GM04503 (cell line): Measurements from ENCODE around the gene C16orf96.

ENCODE experiments used
- DNase-seq: peaks from one replicate; pipeline ENCODE4 v3.0.0-alpha.2; 2012; ENCODE audit warnings: low read depth

C16orf96 gene

DNA sequence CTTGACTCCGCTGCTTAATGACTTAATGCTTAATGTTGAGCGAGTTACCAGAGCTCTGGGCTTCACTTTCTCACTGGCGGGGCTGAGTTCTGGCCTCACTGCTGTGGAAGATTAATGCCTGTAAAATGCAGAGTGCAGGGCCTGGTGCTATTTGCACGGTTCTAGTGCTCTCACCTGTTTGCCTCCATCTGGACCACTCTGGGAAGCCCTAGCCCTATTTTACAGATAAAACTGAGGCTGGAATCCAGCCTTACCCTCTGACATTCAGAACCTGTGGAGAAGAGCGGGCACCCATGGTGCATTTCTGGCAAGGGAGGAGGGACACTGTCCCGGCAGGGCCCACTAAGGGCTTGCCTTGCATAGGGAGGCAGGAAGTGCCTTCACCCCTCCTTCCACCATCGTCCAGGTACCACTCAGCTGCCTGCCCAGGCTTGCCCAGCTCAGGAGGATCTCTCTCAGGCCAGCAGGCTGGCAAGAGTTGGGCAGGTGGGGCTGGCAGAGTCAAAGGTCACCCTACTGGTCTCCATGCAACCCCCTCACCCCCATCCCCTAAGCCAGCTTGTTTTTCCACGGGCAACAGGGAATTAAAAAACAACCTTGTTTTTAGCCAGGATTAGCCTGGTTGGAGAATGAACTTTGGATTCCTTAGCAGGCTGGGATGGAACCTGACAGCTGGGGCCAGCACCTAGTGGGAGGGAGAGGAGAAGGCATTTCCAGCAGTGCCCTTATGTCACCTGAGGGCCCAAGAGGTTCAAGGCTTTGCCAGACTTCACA, 62.7 kb downstream of the C16orf96 start:
- no peak for DNase-seq

DNA sequence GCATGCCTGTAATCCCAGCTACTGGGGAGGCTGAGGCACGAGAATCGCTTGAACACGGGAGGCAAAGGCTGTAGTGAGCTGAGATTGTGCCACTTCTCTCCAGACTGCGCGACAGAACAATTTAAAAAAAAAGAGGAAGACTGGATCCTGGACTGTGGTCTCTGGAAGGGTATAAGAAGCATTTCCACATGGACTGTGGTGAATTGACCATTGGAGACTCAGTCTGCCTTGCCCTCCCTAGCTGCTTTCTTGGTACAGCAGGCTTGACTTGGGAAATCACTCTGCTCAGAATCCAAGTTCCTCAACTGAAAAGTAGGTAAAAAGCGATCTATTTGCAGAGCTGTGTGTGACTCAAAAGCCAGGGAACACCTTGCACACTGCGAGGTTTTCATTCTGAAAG, 67.5 kb downstream of the C16orf96 start:
- DNase-seq: no peak

GRCh38 chr16:4624015-4624826, 68.1 kb downstream of the C16orf96 start, which contains the start of gene MGRN1:
Gene MGRN1 (plus strand): TSS chr16:4624826. CDS start chr16:4624961, 135 bp downstream.
- DNase-seq: peak; percentile 89

DNA sequence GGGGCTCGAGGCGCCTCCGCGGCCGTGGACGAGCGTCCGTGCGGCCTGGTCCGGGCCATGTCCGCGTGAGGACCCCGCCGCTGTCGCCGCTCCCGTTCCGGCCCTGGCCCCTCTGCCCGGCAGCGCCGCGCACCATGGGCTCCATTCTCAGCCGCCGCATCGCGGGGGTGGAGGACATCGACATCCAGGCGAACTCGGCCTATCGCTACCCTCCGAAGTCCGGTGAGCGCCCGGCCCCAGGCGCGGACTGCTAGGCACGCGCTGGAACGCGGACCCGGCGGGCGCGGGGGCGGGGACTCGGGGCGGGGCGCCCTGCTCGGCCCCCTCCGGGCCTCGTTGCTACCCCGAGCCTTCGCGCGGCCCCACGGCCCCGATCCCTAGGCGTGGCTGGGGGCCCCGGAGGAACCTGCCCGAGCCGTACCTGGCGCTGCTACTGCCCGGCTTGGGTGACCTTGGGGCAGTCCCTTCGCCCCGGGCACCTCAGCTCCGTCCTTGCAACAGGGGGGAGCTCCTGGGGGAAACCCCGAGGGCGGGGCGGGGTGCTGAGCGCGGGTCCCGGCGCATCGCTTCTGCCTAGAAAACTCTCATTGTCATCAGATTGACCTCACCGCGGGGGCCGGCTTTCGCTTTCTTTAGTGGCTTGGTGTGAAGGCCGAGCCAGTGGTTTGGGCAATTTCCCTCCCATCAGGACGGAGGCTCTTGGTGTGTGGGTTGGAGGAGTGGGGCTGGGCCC, 68.9 kb downstream of the C16orf96 start:
- DNase-seq: no peak

DNA sequence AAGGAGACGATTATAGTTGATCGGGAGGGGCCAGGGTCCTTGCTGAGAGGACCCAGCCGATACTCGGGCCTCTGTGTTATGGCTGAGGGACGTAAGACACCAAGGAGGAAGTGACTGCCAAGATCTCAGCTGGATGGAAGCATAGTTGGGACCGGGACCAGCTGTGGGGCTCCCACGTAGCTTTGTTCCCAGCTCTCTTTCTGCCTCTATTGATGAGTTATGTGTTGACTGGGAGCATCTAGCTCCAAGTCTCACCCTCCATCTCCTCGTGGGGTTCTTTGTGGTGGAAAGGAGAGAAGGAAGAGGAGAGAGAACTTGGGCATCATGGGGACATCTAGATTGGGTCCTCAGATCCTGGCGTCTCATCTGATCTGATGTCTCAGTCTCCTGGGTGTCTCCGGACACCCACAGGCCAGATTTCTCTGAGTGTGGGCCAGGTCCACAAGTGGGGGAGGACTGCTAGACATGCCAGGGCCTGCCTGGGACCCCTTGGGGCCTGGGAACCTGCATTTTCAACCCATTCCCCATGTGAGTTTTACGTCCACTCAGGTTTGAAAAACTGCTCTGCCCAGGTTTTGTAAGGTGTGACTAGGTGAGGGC, 69.5 kb downstream of the C16orf96 start:
- no peak for DNase-seq

DNA sequence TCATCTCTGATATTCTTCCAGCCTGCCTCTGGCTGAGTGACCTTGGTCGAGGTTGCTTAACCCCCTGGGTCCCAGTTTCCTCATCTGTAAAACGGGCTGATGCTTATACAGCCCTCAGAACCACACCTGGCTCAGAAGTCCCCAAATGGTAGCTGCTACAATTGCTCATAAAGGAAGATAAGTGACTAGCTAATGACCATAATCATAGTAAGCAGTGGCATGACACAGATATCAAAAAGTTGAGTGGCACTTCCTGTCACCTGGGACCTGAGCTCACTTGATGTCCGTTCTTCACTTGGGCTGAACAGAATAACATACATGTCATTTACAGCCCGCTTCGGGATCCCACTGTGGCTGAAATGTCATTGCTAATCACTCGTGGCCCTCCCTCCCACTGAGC, 70.3 kb downstream of the C16orf96 start:
- no peak for DNase-seq

DNA sequence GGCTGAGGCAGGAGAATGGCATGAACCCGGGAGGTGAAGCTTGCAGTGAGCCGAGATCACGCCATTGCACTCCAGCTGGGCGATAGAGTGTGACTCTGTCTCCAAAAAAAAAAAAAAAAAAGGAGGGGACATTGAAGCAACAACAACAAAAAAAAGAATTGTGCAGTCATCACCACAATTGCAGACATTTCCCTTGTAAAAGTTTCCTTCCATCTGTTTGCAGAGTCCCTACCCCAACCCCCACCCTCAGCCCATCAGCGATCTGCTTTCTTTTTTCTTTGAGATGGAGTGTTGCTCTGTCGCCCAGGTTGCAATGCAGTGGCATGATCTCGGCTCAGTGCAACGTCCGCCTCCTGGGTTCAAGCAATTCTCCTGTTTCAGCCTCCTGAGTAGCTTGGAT, 72.1 kb downstream of the C16orf96 start:
- no peak for DNase-seq

DNA sequence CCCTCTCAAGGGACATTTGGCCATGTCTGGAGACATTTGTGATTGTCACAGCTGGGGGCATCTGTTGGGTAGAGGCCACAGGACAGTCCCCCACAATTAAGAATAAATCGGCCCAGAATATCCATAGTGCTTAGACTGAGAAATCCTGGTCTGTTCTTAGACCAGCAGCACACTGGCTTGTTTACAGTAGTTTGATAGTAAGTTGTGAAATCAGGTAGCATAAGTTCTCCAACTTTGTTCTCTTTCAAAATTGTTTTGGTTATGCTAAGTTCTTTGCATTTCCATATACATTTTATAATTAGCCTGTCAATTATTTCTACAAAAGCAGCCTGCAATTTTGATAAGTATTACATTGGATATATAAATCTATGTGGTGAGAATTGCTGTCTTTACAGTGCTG, 75.3 kb downstream of the C16orf96 start:
- DNase-seq: no peak

GRCh38 chr16:4633910-4634635, 77.9 kb downstream of the C16orf96 start:
- no peak for DNase-seq

DNA sequence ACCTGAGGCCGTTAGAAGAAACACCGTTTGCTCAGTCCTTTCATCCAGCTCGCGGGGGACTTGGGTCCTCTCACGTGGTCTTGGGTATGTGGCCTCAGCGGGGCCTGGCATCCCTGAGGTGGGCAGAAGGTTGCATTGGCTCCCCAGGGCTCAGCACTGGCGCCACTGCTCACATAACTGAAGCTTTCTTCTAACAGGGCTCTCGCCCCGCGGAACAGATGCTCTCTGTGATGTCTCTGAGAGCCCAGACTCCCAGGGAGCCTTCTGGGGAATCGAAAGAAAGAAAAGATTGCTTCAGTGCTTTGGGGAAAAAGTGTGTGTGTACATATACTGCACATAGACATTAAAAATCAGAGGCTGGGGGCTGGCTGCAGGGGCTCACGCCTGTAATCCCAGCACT, 78.6 kb downstream of the C16orf96 start:
- DNase-seq: no peak

DNA sequence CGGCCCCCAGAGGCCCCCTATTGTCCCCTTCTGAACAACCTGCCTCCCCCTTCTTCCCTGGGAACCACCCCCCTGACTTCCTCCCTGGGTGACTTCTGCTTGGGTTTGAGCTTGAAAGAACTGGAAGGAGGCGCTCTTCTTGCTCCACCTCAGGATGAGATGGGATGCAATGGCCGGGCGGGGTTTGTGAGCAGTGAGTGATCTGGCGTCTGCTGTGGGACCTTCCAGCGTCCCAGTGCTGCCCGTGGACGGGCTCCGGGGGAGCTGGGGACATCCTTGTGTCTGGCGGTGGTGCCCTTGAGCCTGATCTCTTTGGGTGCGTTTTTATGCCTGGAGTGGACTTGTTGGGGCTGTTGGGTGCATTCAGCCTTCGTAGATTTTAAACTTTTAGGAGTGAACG, 80.1 kb downstream of the C16orf96 start:
- no peak for DNase-seq

DNA sequence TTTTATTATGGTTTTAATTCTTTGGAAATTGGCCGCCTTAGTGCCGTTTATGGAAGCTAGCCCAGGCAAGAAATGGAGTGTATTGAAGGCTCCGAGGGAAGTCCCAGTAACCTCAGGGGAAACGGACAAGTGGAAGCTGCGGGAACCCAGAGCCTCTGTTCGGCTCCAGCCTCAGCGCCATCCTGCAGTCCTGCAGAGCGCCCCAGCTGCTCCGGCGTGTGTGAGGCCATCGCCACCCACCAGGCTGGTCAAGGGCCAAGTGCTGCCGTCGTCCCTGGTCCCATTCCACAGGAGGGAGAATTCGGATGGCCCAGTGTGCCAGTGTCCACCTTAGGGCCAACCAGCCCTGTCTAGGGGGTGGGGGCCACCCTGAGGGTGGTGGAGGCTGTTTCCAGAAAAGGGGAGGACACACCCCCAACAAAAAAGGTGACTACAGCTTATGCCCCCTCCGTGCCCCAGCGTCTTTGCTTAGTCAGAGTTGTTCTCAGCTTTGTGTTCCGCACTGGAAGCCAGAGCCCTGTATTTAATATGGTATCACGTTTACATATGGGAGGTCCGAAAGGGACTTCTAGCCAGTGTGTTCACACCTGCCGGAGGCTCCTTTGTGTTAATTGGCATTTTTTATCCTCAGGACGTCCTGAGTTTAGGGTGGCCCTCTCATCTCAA, 81.5 kb downstream of the C16orf96 start:
- DNase-seq: no peak

GRCh38 chr16:4639899-4640509, 83.9 kb downstream of the C16orf96 start:
- no peak for DNase-seq

DNA sequence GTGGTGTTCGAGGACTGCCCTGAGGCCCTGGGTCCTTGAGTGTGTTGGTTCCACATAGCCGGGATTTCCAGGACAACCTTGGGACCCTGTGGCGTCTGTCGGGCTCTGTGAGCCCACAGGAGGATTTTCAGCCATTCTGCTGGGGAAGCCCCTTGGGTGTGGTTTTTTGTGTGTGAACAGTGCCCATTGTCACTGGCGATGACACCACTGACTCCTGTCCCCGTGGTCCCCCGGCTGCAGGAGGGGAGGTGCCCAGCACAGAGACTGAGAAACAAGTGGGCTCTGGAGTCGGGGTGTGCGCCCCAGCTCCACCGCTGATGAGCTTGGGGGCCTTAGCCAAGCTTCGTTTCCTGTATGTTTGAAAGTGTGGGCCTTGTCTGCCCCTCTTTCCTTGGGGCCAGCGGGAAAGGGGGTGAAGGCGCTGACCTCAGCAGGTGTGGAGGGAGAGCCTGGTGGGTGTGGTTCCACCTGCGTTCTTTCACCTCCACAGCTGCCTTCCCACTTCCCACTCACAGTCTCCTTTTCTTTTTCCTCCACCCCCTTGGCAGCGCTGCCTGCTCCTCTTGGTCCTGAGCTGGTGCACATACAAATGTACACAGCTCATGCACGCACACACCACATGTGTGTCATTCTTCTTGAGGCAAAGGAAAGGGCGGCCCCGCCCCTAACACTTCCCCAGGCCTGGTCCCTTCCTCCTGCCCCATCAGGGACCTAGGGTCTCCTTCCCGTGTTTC, 84.6 kb downstream of the C16orf96 start:
- DNase-seq: no peak

GRCh38 chr16:4641306-4641687, 85.2 kb downstream of the C16orf96 start:
- DNase-seq: no peak

GRCh38 chr16:4641895-4642294, 85.8 kb downstream of the C16orf96 start:
- no peak for DNase-seq

DNA sequence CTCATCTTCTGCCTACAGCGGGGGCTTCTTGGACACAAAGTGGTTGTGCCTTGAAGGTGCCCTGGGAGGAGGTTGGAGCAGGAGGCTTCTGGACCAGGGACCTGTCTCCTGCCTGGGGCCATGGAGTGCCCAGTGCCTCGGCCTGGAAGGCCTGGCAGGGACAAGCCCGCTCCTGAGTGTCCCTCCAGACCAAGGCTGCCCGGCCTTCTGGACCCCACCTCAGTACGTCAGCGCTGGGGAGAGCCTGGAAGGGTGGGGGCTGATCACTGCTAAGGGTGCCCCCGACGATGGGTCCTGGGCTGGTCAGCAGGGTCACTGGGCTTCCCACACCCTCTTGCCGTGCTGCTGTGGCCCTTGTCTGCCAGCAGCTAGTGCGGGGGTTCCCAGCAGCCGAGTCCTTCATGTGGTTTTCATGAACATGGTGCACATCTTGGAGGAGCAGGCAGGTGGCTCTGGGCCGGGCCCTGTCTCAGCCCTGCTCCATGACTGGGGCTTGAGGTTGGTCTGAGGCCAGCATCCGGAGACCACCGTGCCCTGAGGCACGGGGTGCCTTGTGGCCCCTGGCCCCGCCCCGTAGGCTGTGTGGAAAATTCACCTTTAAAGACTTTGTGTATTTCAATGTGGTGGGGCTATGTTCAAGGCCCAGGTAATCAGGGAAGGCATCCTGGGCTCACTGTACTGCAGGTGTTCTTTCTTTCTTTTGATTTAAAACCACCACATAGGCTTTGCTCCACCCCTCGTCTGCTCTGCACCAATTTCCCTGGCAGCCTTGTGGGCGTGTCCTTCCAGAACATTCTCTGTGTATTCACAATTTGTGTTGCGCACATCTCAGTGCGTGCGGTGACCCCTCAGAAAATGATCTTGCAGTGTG, 90.9 kb downstream of the C16orf96 start:
- DNase-seq: no peak

DNA sequence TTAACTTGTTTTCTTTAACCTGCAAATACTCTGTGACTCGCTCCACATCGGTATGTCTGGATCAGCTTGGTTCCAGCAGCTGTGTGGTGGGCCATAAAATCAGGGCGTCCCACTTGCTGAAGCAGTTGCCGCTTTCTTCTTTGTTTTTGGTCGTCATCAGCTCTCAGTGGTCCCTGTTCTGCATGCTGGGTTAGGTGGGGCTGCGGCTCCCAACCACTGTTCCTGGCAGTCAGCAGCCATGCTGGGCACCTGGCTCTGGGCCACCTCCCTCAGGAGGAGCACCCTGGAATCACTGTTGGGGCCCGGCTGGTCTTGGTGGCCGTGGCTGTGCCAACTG, 91.5 kb downstream of the C16orf96 start:
- no peak for DNase-seq

GRCh38 chr16:4648917-4649316, 92.8 kb downstream of the C16orf96 start:
- DNase-seq: no peak
